Keratinocyte (primary cell): Measurements from ENCODE around the gene MICAL2.

Experiments
- CTCF ChIP-seq, 3 experiments: IDR thresholded peaks in 1 of 3; conservative IDR thresholded peaks in 1 of 3; optimal IDR thresholded peaks in 1 of 3; 2 replicates in 2 of 3; 3 replicates in 1 of 3; pipeline versions ENCODE3 to v1.5.1; 2011; ENCODE audit warnings: low read length in 3 of 3, mild to moderate bottlenecking in 3 of 3, moderate library complexity in 2 of 3, control low read depth in 1 of 3, inconsistent platforms in 1 of 3; ENCODE audit not compliant: insufficient read depth in 2 of 3; ENCODE audit errors: extremely low read depth in 1 of 3
- EZH2 ChIP-seq: IDR thresholded peaks from one replicate; pipeline ENCODE4 v1.6.1; 2012; ENCODE audit warnings: inconsistent platforms, mild to moderate bottlenecking, low read length, moderate library complexity

GRCh38 chr11:12188548-12189317 is 78.3 kb downstream of the MICAL2 start:
- TF ChIP-seq CTCF (optimal IDR thresholded peaks at IDR 0.05 in 1 of 3, IDR thresholded peaks at IDR 0.05 in 1 of 3, conservative IDR thresholded peaks at IDR 0.05 in 1 of 3; ENCODE audit: extremely low read depth in 1 of 3, insufficient read depth in 2 of 3, low read length in 3 of 3) (no peak), EZH2 (no peak)
